ENCODE results near the gene KIT.
A peak's percentile ranks its signal among the peaks of the same experiment; 100 is the strongest.

DNA sequence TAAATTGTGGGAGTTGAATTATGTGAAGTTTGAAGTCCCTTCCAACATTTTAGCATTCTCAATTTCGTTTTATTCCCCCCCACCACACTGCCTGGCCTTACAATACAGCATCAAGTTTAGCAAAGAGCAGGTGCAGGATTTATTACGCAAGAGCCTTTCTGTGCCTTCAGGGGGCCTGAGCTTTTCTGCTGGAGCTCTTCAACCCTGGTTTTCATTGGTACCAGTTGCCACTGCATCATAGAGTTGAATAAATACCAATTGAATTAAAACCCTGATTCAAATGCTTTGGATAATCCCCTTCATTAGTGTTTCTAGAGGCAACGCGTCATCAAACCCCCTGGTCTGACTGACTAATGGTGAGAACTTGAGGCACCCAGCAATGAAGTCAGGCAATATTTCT lies 43.6 kb upstream of the KIT start:
- TF ChIP-seq MXI1 (IDR thresholded peaks at IDR 0.05; ENCODE audit: borderline replicate concordance, low read depth, low read length) = no peak
- TF ChIP-seq, protein P1, sequence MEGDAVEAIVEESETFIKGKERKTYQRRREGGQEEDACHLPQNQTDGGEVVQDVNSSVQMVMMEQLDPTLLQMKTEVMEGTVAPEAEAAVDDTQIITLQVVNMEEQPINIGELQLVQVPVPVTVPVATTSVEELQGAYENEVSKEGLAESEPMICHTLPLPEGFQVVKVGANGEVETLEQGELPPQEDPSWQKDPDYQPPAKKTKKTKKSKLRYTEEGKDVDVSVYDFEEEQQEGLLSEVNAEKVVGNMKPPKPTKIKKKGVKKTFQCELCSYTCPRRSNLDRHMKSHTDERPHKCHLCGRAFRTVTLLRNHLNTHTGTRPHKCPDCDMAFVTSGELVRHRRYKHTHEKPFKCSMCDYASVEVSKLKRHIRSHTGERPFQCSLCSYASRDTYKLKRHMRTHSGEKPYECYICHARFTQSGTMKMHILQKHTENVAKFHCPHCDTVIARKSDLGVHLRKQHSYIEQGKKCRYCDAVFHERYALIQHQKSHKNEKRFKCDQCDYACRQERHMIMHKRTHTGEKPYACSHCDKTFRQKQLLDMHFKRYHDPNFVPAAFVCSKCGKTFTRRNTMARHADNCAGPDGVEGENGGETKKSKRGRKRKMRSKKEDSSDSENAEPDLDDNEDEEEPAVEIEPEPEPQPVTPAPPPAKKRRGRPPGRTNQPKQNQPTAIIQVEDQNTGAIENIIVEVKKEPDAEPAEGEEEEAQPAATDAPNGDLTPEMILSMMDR (conservative IDR thresholded peaks at IDR 0.05; ENCODE audit: low read depth, low read length) = no peak
- TF ChIP-seq POLR2A (IDR thresholded peaks at IDR 0.05; ENCODE audit: low read depth, low read length) = no peak
- TF ChIP-seq SMC3 (IDR thresholded peaks at IDR 0.05; ENCODE audit: low read depth, low read length) = no peak
- TF ChIP-seq RAD21 (IDR thresholded peaks at IDR 0.05; ENCODE audit: low read length) = no peak
- no peak for TF ChIP-seq MAZ (IDR thresholded peaks at IDR 0.05; ENCODE audit: borderline replicate concordance, low read depth, low read length)
- TF ChIP-seq BHLHE40 (IDR thresholded peaks at IDR 0.05; ENCODE audit: low read depth, low read length) = no peak
- TF ChIP-seq, protein P2, sequence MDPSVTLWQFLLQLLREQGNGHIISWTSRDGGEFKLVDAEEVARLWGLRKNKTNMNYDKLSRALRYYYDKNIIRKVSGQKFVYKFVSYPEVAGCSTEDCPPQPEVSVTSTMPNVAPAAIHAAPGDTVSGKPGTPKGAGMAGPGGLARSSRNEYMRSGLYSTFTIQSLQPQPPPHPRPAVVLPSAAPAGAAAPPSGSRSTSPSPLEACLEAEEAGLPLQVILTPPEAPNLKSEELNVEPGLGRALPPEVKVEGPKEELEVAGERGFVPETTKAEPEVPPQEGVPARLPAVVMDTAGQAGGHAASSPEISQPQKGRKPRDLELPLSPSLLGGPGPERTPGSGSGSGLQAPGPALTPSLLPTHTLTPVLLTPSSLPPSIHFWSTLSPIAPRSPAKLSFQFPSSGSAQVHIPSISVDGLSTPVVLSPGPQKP (IDR thresholded peaks at IDR 0.05; ENCODE audit: borderline replicate concordance, low read depth, low read length) = no peak
- TF ChIP-seq FOS (IDR thresholded peaks at IDR 0.05; ENCODE audit: low read depth, low read length) = no peak
- TF ChIP-seq RCOR1 (IDR thresholded peaks at IDR 0.05; ENCODE audit: insufficient replicate concordance, low read length) = no peak
- peak; percentile 74 for TF ChIP-seq CEBPB (IDR thresholded peaks at IDR 0.05; ENCODE audit: low read depth, low read length)
- TF ChIP-seq, protein P3, sequence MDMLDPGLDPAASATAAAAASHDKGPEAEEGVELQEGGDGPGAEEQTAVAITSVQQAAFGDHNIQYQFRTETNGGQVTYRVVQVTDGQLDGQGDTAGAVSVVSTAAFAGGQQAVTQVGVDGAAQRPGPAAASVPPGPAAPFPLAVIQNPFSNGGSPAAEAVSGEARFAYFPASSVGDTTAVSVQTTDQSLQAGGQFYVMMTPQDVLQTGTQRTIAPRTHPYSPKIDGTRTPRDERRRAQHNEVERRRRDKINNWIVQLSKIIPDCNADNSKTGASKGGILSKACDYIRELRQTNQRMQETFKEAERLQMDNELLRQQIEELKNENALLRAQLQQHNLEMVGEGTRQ (IDR thresholded peaks at IDR 0.05; ENCODE audit: low read depth, low read length) = no peak

Measured in IMR-90 (cell line).